ENCODE measurements around the gene PRRX1.

DNA sequence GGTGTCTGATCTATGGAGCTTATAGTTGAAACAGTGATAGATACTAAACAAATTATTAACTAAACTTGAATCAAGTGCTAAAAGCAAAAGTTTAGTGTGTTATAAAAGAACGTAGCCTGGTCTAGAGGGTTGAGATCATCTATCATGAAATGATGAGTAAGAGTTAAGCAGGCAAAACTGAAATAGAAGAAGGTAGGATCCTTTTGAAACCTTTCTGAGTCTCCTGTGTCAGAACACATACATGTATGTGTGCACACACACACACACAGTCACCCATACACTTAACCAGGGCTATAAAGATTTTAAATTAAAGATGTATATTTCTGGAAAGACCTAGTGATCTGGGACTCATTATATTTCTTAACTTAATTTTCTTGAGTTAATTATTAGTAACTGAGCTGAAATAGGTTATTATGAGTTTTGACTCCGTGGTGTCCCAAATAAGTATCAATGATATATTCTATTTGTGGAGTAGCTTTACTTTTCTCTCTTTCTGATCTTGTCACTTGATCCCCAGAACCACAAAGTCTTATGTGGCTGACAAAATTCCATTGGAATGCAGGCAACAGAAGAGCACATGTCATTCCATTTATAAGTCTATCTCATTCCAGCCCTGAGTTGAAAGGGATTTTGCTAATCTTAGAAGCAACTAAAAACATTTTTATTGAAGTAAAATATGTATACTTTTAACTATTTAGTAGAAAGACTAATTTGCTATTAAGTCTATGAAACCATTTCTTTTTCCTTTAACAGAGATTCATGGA, 70.7 kb downstream of the PRRX1 start:
- TF ChIP-seq, protein P1, sequence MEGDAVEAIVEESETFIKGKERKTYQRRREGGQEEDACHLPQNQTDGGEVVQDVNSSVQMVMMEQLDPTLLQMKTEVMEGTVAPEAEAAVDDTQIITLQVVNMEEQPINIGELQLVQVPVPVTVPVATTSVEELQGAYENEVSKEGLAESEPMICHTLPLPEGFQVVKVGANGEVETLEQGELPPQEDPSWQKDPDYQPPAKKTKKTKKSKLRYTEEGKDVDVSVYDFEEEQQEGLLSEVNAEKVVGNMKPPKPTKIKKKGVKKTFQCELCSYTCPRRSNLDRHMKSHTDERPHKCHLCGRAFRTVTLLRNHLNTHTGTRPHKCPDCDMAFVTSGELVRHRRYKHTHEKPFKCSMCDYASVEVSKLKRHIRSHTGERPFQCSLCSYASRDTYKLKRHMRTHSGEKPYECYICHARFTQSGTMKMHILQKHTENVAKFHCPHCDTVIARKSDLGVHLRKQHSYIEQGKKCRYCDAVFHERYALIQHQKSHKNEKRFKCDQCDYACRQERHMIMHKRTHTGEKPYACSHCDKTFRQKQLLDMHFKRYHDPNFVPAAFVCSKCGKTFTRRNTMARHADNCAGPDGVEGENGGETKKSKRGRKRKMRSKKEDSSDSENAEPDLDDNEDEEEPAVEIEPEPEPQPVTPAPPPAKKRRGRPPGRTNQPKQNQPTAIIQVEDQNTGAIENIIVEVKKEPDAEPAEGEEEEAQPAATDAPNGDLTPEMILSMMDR (IDR thresholded peaks at IDR 0.05), result no peak
- TF ChIP-seq POLR2A (IDR thresholded peaks at IDR 0.05), result no peak

All from Peyer's patch (tissue), 4 donors.